Liver (tissue), 9 donors: ENCODE results near the gene PIK3R3. TPM values are rescaled to one million over a fixed set of nuclear protein-coding genes. Genes with fewer than 3 reads are reported as not detected.

Experiments
- DNase-seq: peaks from one replicate; pipeline ENCODE4 v3.0.0-alpha.2; 2017; ENCODE audit warnings: low spot score
- H3K27ac ChIP-seq, 2 donors: one replicate each; pipeline ENCODE4 v1.7.0; 2013; ENCODE audit warnings: inconsistent platforms in 2 of 2, low read length in 2 of 2, control low read depth in 1 of 2, low read depth in 1 of 2, mild to moderate bottlenecking in 1 of 2
- H3K27me3 ChIP-seq, 4 donors: one replicate each; pipeline versions ENCODE4 v1.6.1 to v1.7.0; 2013; ENCODE audit warnings: low read length in 3 of 4, inconsistent platforms in 1 of 4, mild to moderate bottlenecking in 1 of 4, moderate library complexity in 1 of 4; ENCODE audit not compliant: control insufficient read depth in 4 of 4, insufficient read depth in 4 of 4
- H3K36me3 ChIP-seq, 4 donors: one replicate each; pipeline versions ENCODE4 v1.6.1 to v1.7.0; 2013; ENCODE audit warnings: low read length in 3 of 4, mild to moderate bottlenecking in 3 of 4, low read depth in 1 of 4, moderate library complexity in 1 of 4; ENCODE audit not compliant: control insufficient read depth in 4 of 4, insufficient read depth in 3 of 4
- H3K4me1 ChIP-seq, 4 donors: one replicate each; pipeline versions ENCODE4 v1.6.1 to v1.7.0; 2013; ENCODE audit warnings: low read length in 3 of 4, mild to moderate bottlenecking in 3 of 4, moderate library complexity in 1 of 4; ENCODE audit not compliant: control insufficient read depth in 4 of 4, insufficient read depth in 4 of 4
- H3K4me3 ChIP-seq, 3 donors: one replicate each; pipeline versions ENCODE4 v1.6.1 to v1.7.0; 2013; ENCODE audit warnings: low read length in 3 of 3, control low read depth in 1 of 3, low read depth in 1 of 3, mild to moderate bottlenecking in 1 of 3
- H3K9ac ChIP-seq, 2 donors: one replicate each; pipeline ENCODE4 v1.7.0; 2013; ENCODE audit warnings: low read length in 2 of 2, mild to moderate bottlenecking in 2 of 2, moderate library complexity in 2 of 2, control low read depth in 1 of 2, low read depth in 1 of 2
- H3K9me3 ChIP-seq, 4 donors: one replicate each; pipeline versions ENCODE4 v1.6.1 to v1.7.0; 2013; ENCODE audit warnings: low read length in 3 of 4; ENCODE audit not compliant: control insufficient read depth in 4 of 4
- EGR1 ChIP-seq, 2 donors: IDR thresholded peaks; 2 replicates each; pipeline ENCODE4 v1.6.1; 2016 to 2018; ENCODE audit warnings: antibody characterized with exemption in 2 of 2, low read depth in 2 of 2
- FOXA1 ChIP-seq: IDR thresholded peaks from 2 replicates; pipeline ENCODE4 v1.6.1; 2016; ENCODE audit warnings: antibody characterized with exemption
- FOXA2 ChIP-seq: IDR thresholded peaks from 2 replicates; pipeline ENCODE4 v1.6.1; 2016; ENCODE audit warnings: antibody characterized with exemption
- GABPA ChIP-seq, 2 donors: IDR thresholded peaks in 1 of 2; conservative IDR thresholded peaks in 1 of 2; 2 replicates each; pipeline ENCODE4 v1.6.1; 2016; ENCODE audit warnings: antibody characterized with exemption in 2 of 2, mild to moderate bottlenecking in 1 of 2, moderate library complexity in 1 of 2
- NR2F2 ChIP-seq: IDR thresholded peaks from 2 replicates; pipeline ENCODE4 v1.6.1; 2016; ENCODE audit warnings: antibody characterized with exemption
- REST ChIP-seq: IDR thresholded peaks from 2 replicates; pipeline ENCODE4 v1.6.1; 2016; ENCODE audit warnings: antibody characterized with exemption, mild to moderate bottlenecking
- RXRA ChIP-seq, 2 donors: IDR thresholded peaks; 2 replicates each; pipeline ENCODE4 v1.6.1; 2017 to 2018; ENCODE audit warnings: antibody characterized with exemption in 2 of 2, mild to moderate bottlenecking in 1 of 2
- SP1 ChIP-seq: IDR thresholded peaks from 2 replicates; pipeline ENCODE4 v1.6.1; 2018; ENCODE audit warnings: antibody characterized with exemption, mild to moderate bottlenecking
- YY1 ChIP-seq: IDR thresholded peaks from 2 replicates; pipeline ENCODE4 v1.6.1; 2016; ENCODE audit warnings: antibody characterized with exemption, mild to moderate bottlenecking
- ZBTB33 ChIP-seq: IDR thresholded peaks from 2 replicates; pipeline ENCODE4 v1.6.1; 2016; ENCODE audit warnings: antibody characterized with exemption
- WGBS: extraction: QIAGEN DNeasy Blood & Tissue Kit; methylation state at CpG from one replicate; pipeline ENCODE4 v1.1.7; 2013; 5-methylcytosine and 5-hydroxymethylcytosine counted together
- polyA plus RNA-seq, 2 donors: library from polyadenylated mRNA; stranded (reverse) in 1 of 2; unstranded in 1 of 2; fragments of 200-250 nt in 1 of 2; fragments of >200 nt in 1 of 2; fragmentation: Nextera tagmentation in 1 of 2; extraction: Ambion mirVana in 1 of 2; gene quantifications; one replicate each; pipeline versions ENCODE4 v1.2.1 to v1.2.3, GENCODE V29; 2013 to 2015
- total RNA-seq, 2 donors: library from RNA; depleted of rRNA; stranded (reverse); fragments of >200 nt; gene quantifications; one replicate each; pipeline ENCODE4 v1.2.3, GENCODE V29; 2014
- donor health status: healthy.
- donor health status: healthy.
- donor health status: healthy.
- donor health status: healthy.
- donor health status: healthy.

The PIK3R3 gene
- total and polyA plus RNA-seq, 4 donors, result 1.5 to 4.6 (median 2.7) TPM

GRCh38 chr1:46166521-46167462, 34.4 kb upstream of the PIK3R3 start (continued):
- TF ChIP-seq ZBTB33, result no peak
- no peak for TF ChIP-seq EGR1 (IDR thresholded peaks at IDR 0.05; ENCODE audit: low read depth in 2 of 2)

- 88% methylated on average over 1 of the region's 1 CpG for WGBS
Measured at GRCh38 chr1:46160212-46160611, 27.8 kb upstream of the PIK3R3 start.

GRCh38 chr1:46159516-46159915, 27.1 kb upstream of the PIK3R3 start:
- H3K9me3 ChIP-seq, result no peaks in the 10 kb centered on the region
- 83% methylated on average over 3 of the region's 3 CpGs for WGBS
- no peaks in the 10 kb centered on the region for H3K27me3 ChIP-seq
- no peaks in the 10 kb centered on the region for H3K36me3 ChIP-seq
- no peak overlapping the region for H3K4me3 ChIP-seq
- DNase-seq, result no peak
- no peak overlapping the region for H3K27ac ChIP-seq
- TF ChIP-seq GABPA (IDR thresholded peaks at IDR 0.05 in 1 of 2, conservative IDR thresholded peaks at IDR 0.05 in 1 of 2), result no peak
- H3K9ac ChIP-seq, result no peak overlapping the region
- H3K4me1 ChIP-seq, result no peaks in the 10 kb centered on the region

More at GRCh38 chr1:46160212-46160611, 27.8 kb upstream of the PIK3R3 start:
- Histone ChIP-seq H3K9me3 (no peaks in the 10 kb centered on the region), H3K4me1 (no peaks in the 10 kb centered on the region), H3K27ac (no peak overlapping the region), H3K4me3 (no peak overlapping the region), H3K36me3 (no peaks in the 10 kb centered on the region), H3K27me3 (no peaks in the 10 kb centered on the region), H3K9ac (no peak overlapping the region)
- TF ChIP-seq REST, result no peak
- TF ChIP-seq YY1, result no peak
- TF ChIP-seq RXRA (IDR thresholded peaks at IDR 0.05), result no peak
- no peak for TF ChIP-seq SP1
- no peak for TF ChIP-seq GABPA (IDR thresholded peaks at IDR 0.05 in 1 of 2, conservative IDR thresholded peaks at IDR 0.05 in 1 of 2)
- TF ChIP-seq FOXA1, result no peak
- TF ChIP-seq FOXA2, result no peak
- no peak for TF ChIP-seq NR2F2
- DNase-seq, result no peak
